Activated T-helper 1 cell treated with anti-CD3 and anti-CD28 coated beads, Interleukin-2, amount 50 U/mL, for 16 hours (primary cell): ENCODE measurements around the gene TPRG1L.

Experiments used
- DNase-seq, 2 donors: peaks; one replicate each; pipeline ENCODE4 v3.0.0-alpha.2; 2020; ENCODE audit warnings: low read depth in 1 of 2, low spot score in 1 of 2

TPRG1L gene

DNA sequence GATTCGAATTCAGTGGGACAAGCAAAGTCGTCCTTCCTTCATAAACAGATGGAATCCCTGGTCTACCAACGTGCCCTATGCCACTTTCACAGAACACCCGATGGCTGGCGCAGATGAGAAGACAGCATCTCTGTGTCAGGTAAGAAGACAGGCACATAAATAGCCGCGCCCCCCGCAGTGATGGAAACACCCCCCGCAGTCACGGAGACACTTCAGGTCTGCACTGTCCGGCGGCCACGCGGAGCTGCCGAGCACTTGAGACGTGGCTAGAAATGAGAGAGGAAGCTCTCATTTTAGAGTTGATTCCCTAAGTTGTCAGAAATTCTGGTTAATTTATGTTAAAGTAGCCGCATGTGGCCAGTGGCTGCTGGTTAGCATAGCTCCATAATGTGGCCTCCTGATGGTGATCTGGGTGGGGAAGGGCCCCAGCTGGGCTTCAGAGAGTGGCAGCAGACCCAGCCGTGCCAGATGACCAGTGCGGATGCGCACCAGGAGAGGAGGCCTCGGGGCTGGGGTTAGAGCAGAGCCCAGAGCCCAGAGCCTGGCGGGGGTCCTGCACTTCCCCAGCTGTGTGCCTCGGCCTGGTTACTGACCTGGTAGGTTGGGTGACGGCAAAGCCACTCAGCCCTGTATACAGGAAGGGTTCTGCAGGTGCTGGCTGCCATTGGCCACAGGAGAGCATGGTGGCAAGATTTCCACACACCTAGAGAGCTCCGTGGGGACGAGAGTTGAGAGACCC is 2.9 kb downstream of the TPRG1L start:
- DNase-seq, result no peak

- no peak for DNase-seq
Observed at GRCh38 chr1:3628445-3628844, 3.6 kb downstream of the TPRG1L start.

DNA sequence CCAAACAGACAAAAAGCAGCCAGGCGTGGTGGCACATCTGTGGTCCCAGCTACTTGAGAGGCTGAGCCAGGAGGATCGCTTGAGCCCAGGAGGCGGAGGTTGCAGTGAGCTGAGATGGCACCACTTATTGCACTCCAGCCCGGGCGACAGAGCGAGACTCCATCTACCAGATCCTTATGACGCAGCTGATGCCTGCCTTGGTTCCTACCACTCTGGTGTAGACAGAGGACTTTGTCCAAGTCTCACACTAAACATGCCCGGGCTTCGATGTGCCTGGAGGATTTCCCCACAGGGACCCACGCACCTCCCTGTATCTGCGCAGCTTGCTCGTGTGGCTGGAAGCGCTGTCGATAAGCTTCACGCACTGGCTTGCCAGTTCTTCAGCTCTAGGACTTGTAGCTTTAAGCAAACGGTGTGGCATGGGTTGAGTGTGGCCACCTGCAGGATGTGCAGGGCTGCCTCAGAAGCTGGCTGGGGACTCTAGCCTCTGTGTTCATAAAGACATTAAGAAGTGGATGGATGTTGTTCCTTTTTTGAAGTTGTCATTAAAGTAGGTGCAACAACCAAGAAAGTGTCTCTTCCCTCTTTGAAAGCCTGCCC is 4.8 kb downstream of the TPRG1L start:
- no peak for DNase-seq

GRCh38 chr1:3630161-3630611 is 5.4 kb downstream of the TPRG1L start:
- no peak for DNase-seq

DNA sequence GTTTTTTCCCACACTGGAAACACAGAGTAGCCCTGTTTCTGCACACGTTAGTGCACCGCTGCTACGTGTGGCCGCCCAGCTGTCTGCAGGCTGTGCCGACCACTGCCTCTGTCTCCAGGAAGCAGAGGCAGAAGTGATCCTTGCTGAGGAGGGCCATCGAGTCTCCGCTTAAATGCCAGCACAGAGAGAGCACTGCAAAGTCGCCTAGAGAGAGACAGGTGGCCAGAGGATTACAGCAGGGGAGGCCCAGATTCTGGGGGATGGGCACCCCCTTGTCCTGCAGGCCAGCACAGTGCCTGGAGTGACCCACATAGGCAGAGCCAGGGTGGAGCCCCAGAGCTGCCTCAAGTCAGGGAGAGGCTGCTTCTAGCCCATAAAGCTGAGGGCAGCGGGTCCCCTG is 6.1 kb downstream of the TPRG1L start:
- no peak for DNase-seq

- no peak for DNase-seq
Observed at GRCh38 chr1:3631320-3632260, 6.8 kb downstream of the TPRG1L start.

- no peak for DNase-seq
Observed at GRCh38 chr1:3632298-3632697, 7.5 kb downstream of the TPRG1L start.

DNA sequence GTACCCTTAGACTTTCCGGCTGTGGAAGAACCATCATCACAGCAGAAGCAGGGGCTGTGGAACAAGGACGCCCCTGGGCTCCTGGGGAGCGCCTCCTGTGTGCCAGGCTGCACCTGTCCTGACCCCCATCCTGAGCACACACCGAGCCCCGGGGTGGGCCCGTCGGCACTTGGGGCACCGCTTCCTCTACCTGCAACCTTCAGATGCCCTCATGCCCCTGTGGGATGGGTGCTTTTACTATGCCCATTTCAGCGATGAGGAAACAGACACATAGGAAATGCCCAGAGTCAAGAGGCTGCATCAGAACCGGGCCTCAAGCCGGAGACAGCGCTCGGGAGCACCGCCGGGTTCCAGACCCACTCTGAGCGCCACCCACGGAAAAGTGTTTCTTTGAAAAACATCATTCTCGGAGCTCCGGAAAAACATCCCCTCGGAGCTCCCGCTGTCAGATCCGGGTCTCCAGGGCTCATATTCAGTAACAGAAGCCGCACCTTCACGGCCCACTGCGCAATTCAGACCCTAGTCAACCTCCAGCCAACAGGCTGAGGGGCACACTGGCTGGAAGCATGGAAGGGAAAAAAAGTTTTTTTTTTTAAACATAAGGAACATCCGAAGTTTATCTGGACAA is 8.0 kb downstream of the TPRG1L start:
- no peak for DNase-seq

- no peak for DNase-seq
Observed at GRCh38 chr1:3633344-3634058, 8.7 kb downstream of the TPRG1L start.

- no peak for DNase-seq
Observed at GRCh38 chr1:3634059-3634800, 9.4 kb downstream of the TPRG1L start.

GRCh38 chr1:3636080-3636479 is 11.3 kb downstream of the TPRG1L start:
- no peak for DNase-seq

DNA sequence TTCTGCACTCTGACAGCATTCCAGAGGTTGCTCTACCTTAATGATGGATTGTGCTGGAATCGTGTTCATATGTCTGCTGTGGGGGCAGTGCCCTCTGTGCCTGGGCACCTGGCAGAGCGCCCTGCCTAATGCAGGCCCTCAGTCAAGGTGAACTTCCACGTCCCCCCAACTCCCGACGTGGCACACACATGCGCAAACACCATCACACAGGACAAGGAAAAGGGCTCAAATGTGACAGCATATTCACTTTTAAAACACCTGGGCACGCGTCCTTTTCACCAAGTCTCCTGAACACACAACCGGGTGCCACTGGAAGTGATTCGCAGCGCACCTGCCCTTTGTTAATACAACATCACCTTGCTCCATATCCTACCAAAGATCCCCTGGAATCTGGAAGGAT is 11.7 kb downstream of the TPRG1L start:
- DNase-seq, result no peak

- DNase-seq, result no peak
Observed at GRCh38 chr1:3638027-3638426, 13.2 kb downstream of the TPRG1L start.

DNA sequence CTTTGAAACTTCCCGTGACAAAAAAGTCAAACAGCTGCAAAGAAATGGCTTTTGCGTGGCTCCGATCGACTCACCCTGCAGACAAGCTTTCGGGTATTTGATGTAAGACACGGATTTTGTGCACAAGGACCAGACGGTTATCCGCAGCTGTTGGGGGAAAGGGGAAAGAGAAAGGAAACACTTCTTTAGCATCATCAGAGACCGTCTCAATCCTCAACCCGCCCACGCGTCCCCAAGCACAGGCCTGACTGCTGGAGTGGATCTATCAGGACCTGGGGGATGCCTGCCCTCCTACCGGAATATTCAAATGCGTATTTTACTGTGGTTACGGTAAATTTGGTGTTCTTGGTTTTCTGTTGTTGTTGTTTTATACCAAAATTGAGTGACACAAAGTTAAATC is 13.9 kb downstream of the TPRG1L start:
- DNase-seq, result no peak

DNA sequence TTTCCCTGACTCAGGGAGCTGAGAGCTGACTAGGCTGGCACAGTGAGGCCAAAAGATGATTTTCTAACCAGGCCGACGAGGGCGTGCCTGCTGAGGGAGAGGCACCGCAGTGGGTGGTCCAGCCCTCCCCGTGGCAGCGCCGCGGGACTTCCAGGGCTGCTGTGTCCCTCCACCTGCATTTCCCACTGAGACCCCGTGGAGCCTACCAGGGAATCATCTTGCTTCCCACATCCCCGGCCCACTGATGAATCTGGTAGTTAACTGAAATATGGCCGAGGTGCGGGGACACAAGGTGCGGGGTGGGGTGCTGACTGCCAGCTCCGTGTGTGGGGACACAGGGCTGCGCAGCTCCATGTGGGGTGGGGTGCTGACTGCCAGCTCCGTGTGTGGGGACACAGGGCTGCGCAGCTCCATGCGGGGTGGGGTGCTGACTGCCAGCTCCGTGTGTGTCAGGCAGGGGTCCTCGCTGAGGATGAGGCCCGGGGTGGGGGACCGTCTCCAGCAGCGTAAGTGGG is 14.6 kb downstream of the TPRG1L start:
- DNase-seq, result no peak

DNA sequence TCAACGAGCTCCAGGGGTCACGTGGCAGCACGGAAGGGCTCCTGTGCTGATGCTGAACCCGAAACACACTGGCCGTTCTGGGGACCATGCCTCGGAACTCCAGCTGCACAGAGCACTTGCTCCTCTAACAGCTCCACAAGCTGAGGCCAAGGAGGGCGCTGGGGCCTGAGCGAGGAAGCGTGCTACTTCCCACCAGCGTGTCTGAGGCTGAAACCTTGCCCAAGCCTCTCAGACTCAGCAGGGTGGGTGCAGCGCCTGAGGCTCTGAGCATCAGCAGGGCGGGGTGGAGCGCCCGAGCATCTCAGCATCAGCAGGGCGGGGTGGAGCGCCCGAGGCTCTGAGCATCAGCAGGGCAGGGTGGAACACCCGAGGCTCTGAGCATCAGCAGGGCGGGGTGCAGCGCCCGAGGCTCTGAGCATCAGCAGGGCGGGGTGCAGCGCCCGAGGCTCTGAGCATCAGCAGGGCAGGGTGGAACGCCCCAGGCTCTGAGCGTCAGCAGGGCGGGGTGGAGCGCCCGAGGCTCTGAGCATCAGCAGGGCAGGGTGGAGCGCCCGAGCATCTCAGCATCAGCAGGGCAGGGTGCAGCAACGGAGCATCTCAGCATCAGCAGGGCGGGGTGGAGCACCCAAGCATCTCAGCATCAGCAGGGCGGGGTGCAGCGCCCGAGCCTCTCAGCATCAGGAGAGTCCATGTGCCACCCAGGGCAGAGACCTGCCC is 15.5 kb downstream of the TPRG1L start:
- DNase-seq, result no peak

DNA sequence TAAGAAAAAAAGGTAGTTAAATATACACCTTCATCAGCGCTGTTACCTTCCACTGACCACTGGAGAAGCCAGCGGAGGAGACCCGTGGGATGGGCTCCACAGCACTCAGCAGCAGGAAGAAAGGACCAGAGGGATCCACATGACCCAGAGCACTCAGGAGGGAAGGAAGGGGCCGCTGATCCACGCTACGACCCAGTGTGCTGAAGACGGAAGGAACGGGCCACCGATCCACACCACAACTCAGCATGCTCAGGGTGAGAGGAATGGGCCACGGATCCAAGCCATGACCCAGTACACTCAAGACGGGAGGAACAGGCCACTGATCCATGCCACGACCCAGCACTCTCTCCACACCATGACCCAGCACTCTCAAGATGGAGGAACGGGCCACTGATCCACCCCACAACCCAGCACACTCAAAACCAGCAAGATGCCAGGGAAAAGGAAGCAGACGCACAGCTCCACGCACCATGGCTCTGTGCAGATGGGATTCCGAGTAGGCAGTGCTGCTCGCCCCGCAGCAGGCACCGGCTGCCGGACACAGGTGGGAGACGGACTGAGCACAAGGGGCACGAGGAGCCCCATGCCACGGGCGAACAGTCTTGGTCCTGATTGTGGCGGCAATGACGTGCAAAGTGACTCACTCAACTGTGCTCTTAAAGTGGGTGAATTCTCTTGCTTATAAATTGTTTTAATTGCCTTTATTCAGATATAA is 16.4 kb downstream of the TPRG1L start:
- no peak for DNase-seq

DNA sequence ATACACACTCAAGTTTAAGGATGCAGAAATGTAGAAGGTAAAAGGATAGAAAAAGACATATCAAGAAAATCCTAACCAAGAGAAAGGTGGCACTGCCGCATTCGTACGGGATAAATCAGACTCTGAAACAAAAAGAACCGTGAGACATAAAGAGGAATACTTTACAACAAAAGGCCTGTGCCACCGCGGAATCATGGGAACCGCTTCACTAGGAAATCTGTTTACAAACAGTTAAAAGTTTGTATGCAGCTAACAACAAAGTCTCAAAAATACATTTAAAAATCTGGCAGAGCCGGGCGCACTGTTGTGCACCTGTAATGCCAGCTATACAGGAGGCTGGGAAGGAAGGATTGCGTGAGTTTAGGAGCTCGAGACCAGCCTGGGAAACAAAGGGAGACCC is 17.0 kb downstream of the TPRG1L start:
- DNase-seq, result no peak
